OCI-LY7 (cell line): ENCODE data around the gene PRSS56. TPM values are rescaled to one million over a fixed set of nuclear protein-coding genes. Genes with fewer than 3 reads are reported as not detected.

Experiments
- BruUV-seq: library from RNA; stranded (reverse); fragments of 400-500 nt; replicated peaks from 2 replicates; lab custom pipeline; 2021; lab: Mats Ljungman, UMichigan
- CTCF ChIA-PET: fragments of 300-600 bp; sonication (Branson Sonifier 250); formaldehyde crosslinking; loops from one replicate; lab custom pipeline; 2022; ENCODE audit warnings: antibody characterized with exemption; ENCODE audit not compliant: unreplicated experiment; lab: Charles Lee
- POLR2A ChIA-PET: fragments of 300-600 bp; sonication (Branson Sonifier 250); formaldehyde crosslinking; loops from one replicate; lab custom pipeline; 2022; ENCODE audit warnings: antibody characterized with exemption; lab: Charles Lee
- DNase-seq: peaks from one replicate; pipeline ENCODE4 v3.0.0-alpha.2; 2015; ENCODE audit warnings: low spot score
- H2AFZ ChIP-seq: fragments of 200-600 bp; sonication (generic), shearing (Covaris generic); 2 replicates; pipeline ENCODE4 v1.6.1; 2014; ENCODE audit warnings: mild to moderate bottlenecking, antibody characterized with exemption, low read length, moderate library complexity
- H3K27ac ChIP-seq: fragments of 200-600 bp; sonication (generic); 2 replicates; pipeline ENCODE4 v1.5.1; 2014; ENCODE audit warnings: mixed run types, low read depth, mild to moderate bottlenecking, moderate library complexity, low read length, inconsistent platforms; ENCODE audit not compliant: poor library complexity, severe bottlenecking
- H3K36me3 ChIP-seq: fragments of 200-600 bp; sonication (generic); 2 replicates; pipeline ENCODE4 v1.6.1; 2014; ENCODE audit warnings: mild to moderate bottlenecking, antibody characterized with exemption, low read length, moderate library complexity, mixed read lengths; ENCODE audit not compliant: insufficient read depth
- H3K4me1 ChIP-seq: fragments of 200-600 bp; sonication (generic); 2 replicates; pipeline ENCODE4 v1.5.1; 2014; ENCODE audit warnings: mild to moderate bottlenecking, low read length; ENCODE audit not compliant: insufficient read depth, poor library complexity, severe bottlenecking
- H3K4me2 ChIP-seq: fragments of 200-600 bp; sonication (generic); 2 replicates; pipeline ENCODE4 v1.6.1; 2014; ENCODE audit warnings: mild to moderate bottlenecking, low read length
- H3K4me3 ChIP-seq: fragments of 200-600 bp; sonication (generic); 2 replicates; pipeline ENCODE4 v1.5.1; 2014; ENCODE audit warnings: mild to moderate bottlenecking, low read depth, low read length; ENCODE audit not compliant: poor library complexity, severe bottlenecking
- H3K79me2 ChIP-seq: fragments of 200-600 bp; sonication (generic); 2 replicates; pipeline ENCODE4 v1.6.1; 2016; ENCODE audit warnings: low read depth, mild to moderate bottlenecking, low read length, moderate library complexity, mixed read lengths; ENCODE audit not compliant: insufficient read depth
- H3K9me2 ChIP-seq: fragments of 200-600 bp; sonication (generic); 2 replicates; pipeline ENCODE4 v1.6.1; 2016; ENCODE audit warnings: mild to moderate bottlenecking, low read length, mixed read lengths; ENCODE audit not compliant: insufficient read depth
- H3K9me3 ChIP-seq: fragments of 200-600 bp; sonication (generic); 2 replicates; pipeline ENCODE4 v1.6.1; 2014; ENCODE audit warnings: mild to moderate bottlenecking, mixed run types, low read length, mixed read lengths
- H4K20me1 ChIP-seq: fragments of 200-600 bp; sonication (generic); 2 replicates; pipeline ENCODE4 v1.6.1; 2014; ENCODE audit warnings: mild to moderate bottlenecking, antibody characterized with exemption, low read length, moderate library complexity, mixed read lengths; ENCODE audit not compliant: insufficient read depth
- CTCF ChIP-seq: fragments of 200-600 bp; sonication (generic); conservative IDR thresholded peaks from 2 replicates; pipeline ENCODE4 v1.5.1; 2014; ENCODE audit warnings: mild to moderate bottlenecking, antibody characterized with exemption, low read length, moderate library complexity, mixed read lengths
- EZH2phosphoT487 ChIP-seq: fragments of 200-600 bp; sonication (generic); IDR thresholded peaks from 2 replicates; pipeline ENCODE4 v1.6.1; 2018; ENCODE audit warnings: low read depth, borderline replicate concordance, mild to moderate bottlenecking, mixed run types, antibody characterized with exemption, low read length, moderate library complexity, mixed read lengths
- intact Hi-C: fragments of 100-400 bp; cut with micrococcal nuclease; formaldehyde crosslinking; loops from one replicate; pipeline ENCODE4 v1.10.0; 2022; ENCODE audit not compliant: unreplicated experiment
- total RNA-seq, 2 experiments: library from RNA; depleted of rRNA in 1 of 2; stranded (reverse); fragments of >200 nt in 1 of 2; shearing (Covaris generic) in 1 of 2; gene quantifications; 2 replicates each; pipeline ENCODE4 v1.2.3, GENCODE V29; 2014 to 2022

Gene PRSS56
- total RNA-seq, 2 experiments from 2014 or later: not detected

GRCh38 chr2:232544674-232545073 is 24.5 kb downstream of the PRSS56 start:
- H3K4me1 ChIP-seq: peaks cover 10% of the 10 kb centered on the region
- peaks cover 53% of the 10 kb centered on the region for H3K36me3 ChIP-seq
- peaks cover 5% of the 10 kb centered on the region; the same call in 1 of the 2 replicates for H3K9me3 ChIP-seq
- ChIA-PET CTCF (no interaction called here), POLR2A (no interaction called here)
- DNase-seq: no peak
- H3K9me2 ChIP-seq: no peaks in the 10 kb centered on the region
- BruUV-seq: no TSS peak
- peaks cover 28% of the 10 kb centered on the region for H3K79me2 ChIP-seq
- H3K4me3 ChIP-seq: no peak overlapping the region
- H3K4me2 ChIP-seq: no peak overlapping the region
- H2AFZ ChIP-seq: no peak overlapping the region
- intact Hi-C loops: no loop called here
- no peak overlapping the region for H3K27ac ChIP-seq
- no peaks in the 10 kb centered on the region for H4K20me1 ChIP-seq
- no peak for TF ChIP-seq EZH2phosphoT487
- no peak for TF ChIP-seq CTCF

- H2AFZ ChIP-seq: no peak overlapping the region
- H3K79me2 ChIP-seq: peaks cover 33% of the 10 kb centered on the region
- no peak for DNase-seq
- CTCF ChIA-PET: no interaction called here
- BruUV-seq: no TSS peak
- H3K4me1 ChIP-seq: peaks cover 11% of the 10 kb centered on the region
- no peaks in the 10 kb centered on the region for H3K9me2 ChIP-seq
- no peak for TF ChIP-seq CTCF
- H3K4me3 ChIP-seq: no peak overlapping the region
- peaks cover 53% of the 10 kb centered on the region for H3K36me3 ChIP-seq
- no peak overlapping the region for H3K27ac ChIP-seq
- H3K9me3 ChIP-seq: peaks cover 5% of the 10 kb centered on the region; the same call in 1 of the 2 replicates
- POLR2A ChIA-PET: interaction anchor here (1.1 kb wide), 1 partner anchor 14 kb away, joined by 10 read pairs; no protein-coding TSS in a partner anchor
- H4K20me1 ChIP-seq: no peaks in the 10 kb centered on the region
- H3K4me2 ChIP-seq: no peak overlapping the region
- intact Hi-C loops: no loop called here
Measured at GRCh38 chr2:232545511-232546375, 25.6 kb downstream of the PRSS56 start.

GRCh38 chr2:232547991-232548390 is 27.8 kb downstream of the PRSS56 start:
- H3K4me2 ChIP-seq: no peak overlapping the region
- H3K9me3 ChIP-seq: peaks cover 5% of the 10 kb centered on the region; the same call in 1 of the 2 replicates
- H3K27ac ChIP-seq: no peak overlapping the region
- no TSS peak for BruUV-seq
- ChIA-PET CTCF (interaction anchor here (0.6 kb wide), 1 partner anchor 27 kb away, joined by 4 read pairs; no protein-coding TSS in a partner anchor), POLR2A (interaction anchor here (0.7 to 1.2 kb wide), 2 partner anchors 14 to 79 kb away, joined by 3 to 4 read pairs; no protein-coding TSS in a partner anchor)
- H3K4me3 ChIP-seq: no peak overlapping the region
- no peak for DNase-seq
- peaks cover 54% of the 10 kb centered on the region for H3K79me2 ChIP-seq
- intact Hi-C loops: no loop called here
- peaks cover 61% of the 10 kb centered on the region for H3K36me3 ChIP-seq
- H3K4me1 ChIP-seq: peaks cover 19% of the 10 kb centered on the region
- peaks cover under 1% of the 10 kb centered on the region; the same call in 1 of the 2 replicates for H4K20me1 ChIP-seq
- TF ChIP-seq EZH2phosphoT487: no peak
- no peak for TF ChIP-seq CTCF
- H3K9me2 ChIP-seq: no peaks in the 10 kb centered on the region
- H2AFZ ChIP-seq: no peak overlapping the region
